ENCODE measurements around the gene ARHGAP11A. TPM values are rescaled to one million over a fixed set of nuclear protein-coding genes. Genes with fewer than 3 reads are reported as not detected.

ARHGAP11A gene
- total RNA-seq, 1 donor from 2014 or later = 96.0 TPM

GRCh38 chr15:32643907-32644445, 28.7 kb downstream of the ARHGAP11A start:
- no peaks in the 10 kb centered on the region for H3K9me3 Mint-ChIP-seq
- H3K27ac Mint-ChIP-seq (ENCODE audit: unreplicated experiment) = no peak overlapping the region
- DNase-seq (ENCODE audit: low read depth, low spot score) = no peak

GRCh38 chr15:32646291-32646690, 31.0 kb downstream of the ARHGAP11A start:
- H3K27ac Mint-ChIP-seq (ENCODE audit: unreplicated experiment) = no peak overlapping the region
- DNase-seq (ENCODE audit: low read depth, low spot score) = no peak
- no peaks in the 10 kb centered on the region for H3K9me3 Mint-ChIP-seq
- no peak for TF ChIP-seq CTCF (conservative IDR thresholded peaks at IDR 0.05)
- peaks cover 14% of the 10 kb centered on the region for H3K4me1 Mint-ChIP-seq
- H3K4me3 Mint-ChIP-seq = no peak overlapping the region
- H3K27me3 Mint-ChIP-seq (ENCODE audit: low read depth) = no peaks in the 10 kb centered on the region
- peaks cover 5% of the 10 kb centered on the region for H3K36me3 Mint-ChIP-seq (ENCODE audit: low read depth)

More at GRCh38 chr15:32643907-32644445, 28.7 kb downstream of the ARHGAP11A start:
- H3K4me3 Mint-ChIP-seq = no peak overlapping the region
- H3K36me3 Mint-ChIP-seq (ENCODE audit: low read depth) = peaks cover 7% of the 10 kb centered on the region
- peaks cover 17% of the 10 kb centered on the region for H3K4me1 Mint-ChIP-seq
- no peak for TF ChIP-seq CTCF (conservative IDR thresholded peaks at IDR 0.05)
- no peaks in the 10 kb centered on the region for H3K27me3 Mint-ChIP-seq (ENCODE audit: low read depth)

DNA sequence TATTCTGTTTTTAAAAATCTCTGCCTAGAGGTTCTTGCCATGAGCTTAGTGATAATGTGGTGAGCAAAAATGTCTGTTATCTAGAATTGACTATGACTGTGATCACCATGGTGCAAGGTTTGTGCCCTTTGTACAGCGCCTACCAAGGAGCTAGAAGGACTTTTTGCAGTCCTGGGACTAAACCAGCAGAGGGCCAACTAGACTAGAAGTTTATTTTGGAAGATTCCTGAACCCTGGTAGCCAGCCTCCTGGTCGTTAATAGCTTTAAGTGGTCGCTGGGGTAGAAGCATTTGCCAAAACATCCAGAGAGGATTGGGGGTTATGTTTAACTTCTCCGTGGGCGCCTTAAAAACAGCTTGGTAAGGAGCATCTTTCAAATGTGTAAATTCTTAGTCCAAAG, 34.0 kb downstream of the ARHGAP11A start:
- DNase-seq (ENCODE audit: low read depth, low spot score) = no peak
- H3K27me3 Mint-ChIP-seq (ENCODE audit: low read depth) = no peaks in the 10 kb centered on the region
- H3K4me1 Mint-ChIP-seq = no peaks in the 10 kb centered on the region
- H3K36me3 Mint-ChIP-seq (ENCODE audit: low read depth) = peaks cover 4% of the 10 kb centered on the region
- no peaks in the 10 kb centered on the region for H3K9me3 Mint-ChIP-seq
- no peak overlapping the region for H3K27ac Mint-ChIP-seq (ENCODE audit: unreplicated experiment)
- peak; percentile 46 for TF ChIP-seq CTCF (conservative IDR thresholded peaks at IDR 0.05)
- H3K4me3 Mint-ChIP-seq = no peak overlapping the region

DNA sequence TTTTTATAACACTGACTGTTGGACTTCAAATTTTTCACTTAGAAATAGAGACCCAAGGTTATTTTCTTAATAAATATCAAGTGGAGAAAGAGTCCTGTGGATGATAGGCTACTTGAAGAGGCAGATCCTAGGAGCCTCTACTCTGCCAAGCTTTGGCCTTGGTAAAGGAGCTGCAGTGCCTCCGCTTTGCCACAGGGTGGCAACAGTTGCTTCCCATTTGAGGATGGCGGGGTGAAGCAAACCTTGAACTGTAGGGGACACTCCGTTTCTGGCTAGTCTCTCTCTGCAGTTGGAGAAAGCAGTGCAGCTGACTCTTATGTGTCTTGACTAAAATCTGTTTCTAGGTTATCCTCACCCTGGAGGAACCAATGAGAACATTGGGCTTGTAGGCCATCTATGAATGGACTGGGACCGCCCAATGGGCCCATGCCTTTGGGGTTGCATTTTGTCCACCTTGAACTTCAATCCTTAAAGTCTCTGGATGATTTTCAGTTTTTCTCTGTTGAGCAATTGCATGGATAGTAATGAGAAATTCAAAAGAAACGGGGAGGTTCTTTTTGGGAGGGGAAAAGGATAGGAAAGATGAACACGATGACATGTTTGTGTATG, 36.0 kb downstream of the ARHGAP11A start:
- Mint-ChIP-seq H3K36me3 (ENCODE audit: low read depth) (peaks cover 4% of the 10 kb centered on the region), H3K9me3 (no peaks in the 10 kb centered on the region), H3K4me3 (no peak overlapping the region), H3K4me1 (no peaks in the 10 kb centered on the region), H3K27me3 (ENCODE audit: low read depth) (no peaks in the 10 kb centered on the region), H3K27ac (ENCODE audit: unreplicated experiment) (no peak overlapping the region)
- DNase-seq (ENCODE audit: low read depth, low spot score) = peak; percentile 48
- peak; percentile 77 for TF ChIP-seq CTCF (conservative IDR thresholded peaks at IDR 0.05)

DNA sequence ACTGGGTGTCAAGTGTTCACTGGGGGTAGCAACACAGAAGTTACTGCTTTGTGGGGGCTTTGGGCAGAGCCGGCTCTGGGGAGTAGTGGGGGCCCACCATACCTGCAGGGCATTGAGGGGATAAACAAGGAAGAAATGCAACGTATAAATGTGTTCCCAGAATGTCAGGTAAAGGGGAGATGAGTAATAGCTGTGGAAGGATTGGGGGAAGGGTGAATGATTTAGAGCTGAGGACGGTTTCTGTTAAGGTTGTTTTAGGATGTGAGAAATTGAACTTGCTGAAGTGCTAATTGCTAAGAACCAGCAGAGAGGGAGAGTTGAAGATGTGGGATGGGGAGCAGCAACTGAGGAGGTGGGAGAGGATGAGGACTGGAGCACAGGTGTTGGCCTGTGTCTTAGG, 36.9 kb downstream of the ARHGAP11A start:
- H3K4me3 Mint-ChIP-seq = no peak overlapping the region
- no peaks in the 10 kb centered on the region for H3K4me1 Mint-ChIP-seq
- no peaks in the 10 kb centered on the region for H3K9me3 Mint-ChIP-seq
- no peak for DNase-seq (ENCODE audit: low read depth, low spot score)
- H3K27ac Mint-ChIP-seq (ENCODE audit: unreplicated experiment) = no peak overlapping the region
- H3K27me3 Mint-ChIP-seq (ENCODE audit: low read depth) = no peaks in the 10 kb centered on the region
- peaks cover 4% of the 10 kb centered on the region for H3K36me3 Mint-ChIP-seq (ENCODE audit: low read depth)
- TF ChIP-seq CTCF (conservative IDR thresholded peaks at IDR 0.05) = no peak
